ENCODE measurements around the gene SKI. TPM values are rescaled to one million over a fixed set of nuclear protein-coding genes. Genes with fewer than 3 reads are reported as not detected.

The SKI gene
- total RNA-seq, 2 donors from 2014 or later, result 31.0 to 36.1 TPM

DNA sequence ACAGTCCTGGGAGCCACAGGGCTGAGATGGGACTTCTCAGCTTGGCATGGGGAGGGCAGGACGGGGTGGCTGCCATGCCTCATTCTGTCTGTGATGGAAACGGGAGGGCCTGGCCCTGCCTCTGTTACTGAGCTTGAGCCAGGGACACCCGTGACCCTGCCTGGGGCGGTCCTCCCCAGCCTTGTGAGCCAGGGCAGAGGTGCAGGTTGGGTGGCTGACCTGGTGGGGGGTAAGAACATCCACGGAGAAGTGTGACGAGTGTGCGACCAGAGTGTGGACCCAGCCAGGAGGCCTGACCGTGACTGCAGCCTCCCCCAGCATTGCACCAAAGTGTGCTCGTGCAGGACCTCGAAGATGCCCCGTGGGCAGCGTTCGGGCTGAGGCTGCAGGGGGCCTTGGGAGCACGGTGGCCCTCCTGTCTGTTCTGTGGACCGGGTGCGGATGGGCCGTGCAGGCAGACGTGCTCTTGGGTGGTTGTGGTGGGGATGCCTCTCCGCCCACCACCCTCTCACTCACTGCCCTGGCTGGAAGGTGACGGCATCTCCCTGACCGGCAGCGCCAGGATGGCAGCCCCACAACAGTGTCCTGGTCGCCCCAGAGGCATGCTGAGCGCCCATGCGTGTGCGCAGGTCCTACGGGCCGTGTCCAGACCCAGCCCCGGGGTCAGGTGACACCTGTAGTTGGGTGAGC, 45.4 kb downstream of the SKI start:
- Histone ChIP-seq H3K36me3 (no peaks in the 10 kb centered on the region), H3K9ac (ENCODE audit: low read depth in 2 of 2, low read length in 2 of 2) (peak overlapping the region in 1 of 2 donors; percentile 43), H3K4me3 (no peak overlapping the region), H3K27me3 (no peaks in the 10 kb centered on the region), H3K27ac (no peak overlapping the region), H3K9me3 (no peaks in the 10 kb centered on the region), H3K4me1 (peaks cover 27% of the 10 kb centered on the region)
- no peak for DNase-seq
- intact Hi-C loops (cut with DNase I), result no loop called here
- TF ChIP-seq, protein P1, sequence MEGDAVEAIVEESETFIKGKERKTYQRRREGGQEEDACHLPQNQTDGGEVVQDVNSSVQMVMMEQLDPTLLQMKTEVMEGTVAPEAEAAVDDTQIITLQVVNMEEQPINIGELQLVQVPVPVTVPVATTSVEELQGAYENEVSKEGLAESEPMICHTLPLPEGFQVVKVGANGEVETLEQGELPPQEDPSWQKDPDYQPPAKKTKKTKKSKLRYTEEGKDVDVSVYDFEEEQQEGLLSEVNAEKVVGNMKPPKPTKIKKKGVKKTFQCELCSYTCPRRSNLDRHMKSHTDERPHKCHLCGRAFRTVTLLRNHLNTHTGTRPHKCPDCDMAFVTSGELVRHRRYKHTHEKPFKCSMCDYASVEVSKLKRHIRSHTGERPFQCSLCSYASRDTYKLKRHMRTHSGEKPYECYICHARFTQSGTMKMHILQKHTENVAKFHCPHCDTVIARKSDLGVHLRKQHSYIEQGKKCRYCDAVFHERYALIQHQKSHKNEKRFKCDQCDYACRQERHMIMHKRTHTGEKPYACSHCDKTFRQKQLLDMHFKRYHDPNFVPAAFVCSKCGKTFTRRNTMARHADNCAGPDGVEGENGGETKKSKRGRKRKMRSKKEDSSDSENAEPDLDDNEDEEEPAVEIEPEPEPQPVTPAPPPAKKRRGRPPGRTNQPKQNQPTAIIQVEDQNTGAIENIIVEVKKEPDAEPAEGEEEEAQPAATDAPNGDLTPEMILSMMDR (IDR thresholded peaks at IDR 0.05), result no peak

DNA sequence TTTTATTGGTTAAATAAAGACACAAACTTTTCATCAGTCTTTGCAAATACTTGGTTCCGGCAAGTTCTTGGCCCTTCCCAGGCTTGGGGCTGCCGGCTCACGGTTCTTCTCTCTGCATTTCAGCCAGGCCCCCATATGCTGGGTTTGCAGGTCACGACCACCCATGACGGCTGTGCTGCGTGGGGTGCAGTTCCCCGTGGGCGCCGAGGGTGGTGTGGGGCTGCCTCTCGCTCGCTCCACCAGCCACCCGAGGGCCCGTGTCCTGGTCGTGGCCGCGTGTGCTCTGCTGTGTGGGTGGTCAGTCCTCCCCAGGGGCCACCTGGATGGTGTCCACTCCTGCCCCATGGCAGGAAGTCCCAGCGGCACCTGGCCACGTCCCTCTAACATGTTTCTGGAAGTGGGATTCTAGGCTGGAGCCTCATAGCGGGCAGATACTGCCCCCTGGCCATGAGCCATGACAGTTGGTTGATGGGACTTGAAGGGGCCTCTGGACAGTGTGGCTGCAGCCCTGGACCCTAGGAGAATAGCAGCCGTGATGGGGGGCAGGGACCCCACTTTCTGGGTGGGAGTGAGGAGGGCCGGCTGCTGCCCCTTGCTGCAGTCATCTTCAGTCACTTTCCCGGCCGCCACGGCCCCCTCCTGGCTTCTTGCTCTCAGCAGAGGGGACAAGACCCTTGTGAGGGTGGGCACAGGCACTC, 46.3 kb downstream of the SKI start:
- H3K9me3 ChIP-seq, result no peaks in the 10 kb centered on the region
- H3K4me3 ChIP-seq, result no peak overlapping the region
- intact Hi-C loops (cut with DNase I), result no loop called here
- H3K27ac ChIP-seq, result no peak overlapping the region
- H3K36me3 ChIP-seq, result no peaks in the 10 kb centered on the region
- no peak for DNase-seq
- peaks cover 34% of the 10 kb centered on the region for H3K4me1 ChIP-seq
- no peaks in the 10 kb centered on the region for H3K27me3 ChIP-seq
- TF ChIP-seq, protein P1 (IDR thresholded peaks at IDR 0.05), result no peak
- H3K9ac ChIP-seq (ENCODE audit: low read depth in 2 of 2, low read length in 2 of 2), result no peak overlapping the region

DNA sequence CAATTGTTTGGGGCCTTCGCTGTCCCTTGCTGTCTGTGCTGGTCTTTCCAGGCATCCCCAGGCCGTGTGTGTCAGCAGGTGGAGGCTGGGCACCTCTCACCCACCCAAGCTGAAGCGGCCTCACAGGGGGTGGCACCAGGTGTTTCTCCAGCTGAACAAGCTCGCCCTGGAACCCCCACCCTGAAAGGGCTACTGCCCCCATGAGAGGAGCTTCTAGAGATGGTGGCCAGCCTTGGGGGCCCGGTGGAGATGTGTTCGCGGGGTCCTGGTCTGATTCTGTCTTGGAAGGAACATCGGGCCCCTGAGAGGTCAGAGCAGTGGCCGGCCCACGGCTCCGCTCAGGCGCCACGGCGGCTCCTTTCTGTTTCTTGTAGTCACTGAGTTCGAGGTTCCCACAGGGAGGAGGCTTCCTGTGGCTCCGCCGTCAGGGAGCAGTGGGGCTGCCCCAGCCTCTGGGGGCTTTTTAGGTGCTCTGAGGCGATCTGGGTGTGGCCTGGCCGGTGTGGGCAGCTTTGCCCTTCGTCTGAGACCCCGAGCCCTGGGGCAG, 46.9 kb downstream of the SKI start:
- no peaks in the 10 kb centered on the region for H3K36me3 ChIP-seq
- no peak overlapping the region for H3K4me3 ChIP-seq
- intact Hi-C loops (cut with DNase I), result no loop called here
- TF ChIP-seq, protein P1 (IDR thresholded peaks at IDR 0.05), result no peak
- no peaks in the 10 kb centered on the region for H3K9me3 ChIP-seq
- no peak for DNase-seq
- H3K9ac ChIP-seq (ENCODE audit: low read depth in 2 of 2, low read length in 2 of 2), result no peak overlapping the region
- H3K27ac ChIP-seq, result peak overlapping the region; percentile 44
- H3K27me3 ChIP-seq, result no peaks in the 10 kb centered on the region
- peaks cover 39% of the 10 kb centered on the region for H3K4me1 ChIP-seq

DNA sequence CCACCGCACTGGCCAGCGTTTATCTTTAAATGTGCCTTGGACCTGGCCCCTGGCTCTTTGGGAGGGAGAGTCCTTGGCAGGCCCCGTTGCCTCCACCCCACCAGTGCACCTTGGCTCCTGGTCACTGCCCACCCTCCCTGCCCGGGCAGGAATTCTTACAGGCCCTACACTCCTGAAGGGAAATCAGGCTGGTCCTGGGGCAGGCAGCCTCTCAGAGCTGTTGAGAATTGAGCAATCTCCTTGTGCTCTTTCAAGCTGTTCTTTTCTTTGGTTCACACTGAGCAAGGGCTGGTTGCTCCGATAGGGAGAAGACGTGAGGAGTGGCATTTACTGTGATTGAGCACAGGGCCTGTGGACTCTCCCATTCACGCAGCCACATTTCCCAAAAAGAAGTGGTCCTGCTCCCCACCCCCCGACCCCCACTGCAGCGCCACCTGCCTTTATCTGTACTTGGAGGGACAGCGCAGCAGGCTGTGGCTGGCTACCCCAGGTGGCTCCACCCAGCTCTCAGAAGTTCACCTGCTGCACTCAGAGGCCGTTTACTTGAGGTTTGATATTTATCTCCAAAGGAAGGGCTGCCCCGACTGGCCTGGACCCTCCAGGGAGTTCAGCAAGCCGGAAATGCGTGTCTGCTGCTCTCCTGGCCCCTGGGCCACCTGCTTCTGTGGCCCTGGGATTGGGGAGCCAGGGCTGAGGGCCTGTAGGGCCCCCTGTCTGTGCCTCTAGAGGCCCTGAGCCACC, 47.8 kb downstream of the SKI start:
- DNase-seq, result no peak
- TF ChIP-seq, protein P1 (IDR thresholded peaks at IDR 0.05), result no peak
- Histone ChIP-seq H3K9me3 (no peaks in the 10 kb centered on the region), H3K4me3 (no peak overlapping the region), H3K36me3 (no peaks in the 10 kb centered on the region), H3K27me3 (no peaks in the 10 kb centered on the region), H3K4me1 (peaks cover 34% of the 10 kb centered on the region), H3K9ac (ENCODE audit: low read depth in 2 of 2, low read length in 2 of 2) (no peak overlapping the region), H3K27ac (peak overlapping the region; percentile 44)
- intact Hi-C loops (cut with DNase I), result no loop called here

DNA sequence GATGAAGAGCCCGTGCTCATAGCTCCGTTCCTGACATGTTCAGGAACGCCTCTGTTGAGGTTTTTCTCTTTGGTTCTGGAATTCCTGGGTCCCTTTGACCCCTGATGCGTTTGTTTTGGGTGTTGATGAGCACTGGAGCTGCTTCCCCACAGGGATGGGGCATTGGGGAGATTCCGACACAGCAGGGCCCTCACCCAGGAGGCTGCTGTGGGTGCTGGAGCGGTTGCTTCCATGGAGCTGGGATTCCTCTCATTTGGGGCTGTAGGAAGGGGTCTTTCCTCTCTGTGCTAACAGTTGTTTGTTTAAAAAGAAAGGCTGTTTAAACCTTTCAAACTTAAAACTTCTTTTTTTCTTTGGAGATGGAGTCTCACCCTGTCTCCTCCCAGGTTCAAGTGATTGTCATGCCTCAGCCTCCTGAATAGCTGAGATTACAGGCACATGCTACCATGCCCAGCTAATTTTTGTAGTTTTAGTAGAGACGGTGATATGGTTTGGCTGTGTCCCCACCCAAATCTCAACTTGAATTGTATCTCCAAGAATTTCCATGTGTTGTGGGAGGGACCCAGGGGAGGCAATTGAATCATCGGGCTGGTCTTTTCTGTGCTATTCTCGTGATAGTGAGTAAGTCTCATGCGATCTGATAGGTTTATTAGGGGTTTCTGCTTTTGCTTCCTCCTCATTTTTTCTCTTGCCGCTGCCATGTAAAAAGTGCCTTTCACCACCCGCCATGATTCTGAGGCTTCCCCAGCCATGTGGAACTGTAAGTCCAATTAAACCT, 48.9 kb downstream of the SKI start:
- peaks cover 26% of the 10 kb centered on the region for H3K4me1 ChIP-seq
- DNase-seq, result no peak
- no peak overlapping the region for H3K9ac ChIP-seq (ENCODE audit: low read depth in 2 of 2, low read length in 2 of 2)

More for the DNA sequence above, 48.9 kb downstream of the SKI start:
- H3K4me3 ChIP-seq, result no peak overlapping the region
- H3K9me3 ChIP-seq, result no peaks in the 10 kb centered on the region
- TF ChIP-seq, protein P1 (IDR thresholded peaks at IDR 0.05), result no peak
- no peaks in the 10 kb centered on the region for H3K36me3 ChIP-seq
- intact Hi-C loops (cut with DNase I), result no loop called here
- peak overlapping the region; percentile 44 for H3K27ac ChIP-seq
- H3K27me3 ChIP-seq, result no peaks in the 10 kb centered on the region
